Neural cell (in vitro differentiated cells): ENCODE results near the gene SMIM1. TPM values are rescaled to one million over a fixed set of nuclear protein-coding genes. Genes with fewer than 3 reads are reported as not detected.

Experiments
- H2AFZ ChIP-seq: fragments of 200-600, 300-800 bp; sonication (generic), shearing (Covaris generic); 2 replicates; pipeline ENCODE4 v1.6.0; 2014; ENCODE audit warnings: low read depth, mild to moderate bottlenecking, antibody characterized with exemption, low read length, moderate library complexity
- H3F3A ChIP-seq: fragments of 200-600 bp; shearing (Covaris generic); 2 replicates; pipeline ENCODE4 v1.6.1; 2016; ENCODE audit warnings: mild to moderate bottlenecking, moderate library complexity, mixed read lengths, antibody characterized with exemption, low read length; ENCODE audit not compliant: insufficient read depth, poor library complexity, severe bottlenecking
- H3K27ac ChIP-seq: fragments of 200-600, 300-800 bp; sonication (generic), shearing (Covaris generic); 2 replicates; pipeline ENCODE4 v1.5.1; 2014; ENCODE audit warnings: mild to moderate bottlenecking, low read length, moderate library complexity
- H3K27me3 ChIP-seq: fragments of 300-800, 200-600 bp; sonication (generic), shearing (Covaris generic); 2 replicates; pipeline ENCODE4 v1.6.0; 2014; ENCODE audit warnings: mild to moderate bottlenecking, low read depth, low read length, moderate library complexity; ENCODE audit not compliant: insufficient read depth
- H3K36me3 ChIP-seq: fragments of 300-800, 200-600 bp; sonication (generic), shearing (Covaris generic); 2 replicates; pipeline ENCODE4 v1.5.1; 2014; ENCODE audit warnings: mild to moderate bottlenecking, antibody characterized with exemption, low read length, moderate library complexity; ENCODE audit not compliant: insufficient read depth
- H3K4me2 ChIP-seq: fragments of 300-800, 200-600 bp; sonication (generic), shearing (Covaris generic); 2 replicates; pipeline ENCODE4 v1.6.0; 2014; ENCODE audit warnings: mild to moderate bottlenecking, low read length
- H3K4me3 ChIP-seq: fragments of 300-800, 200-600 bp; sonication (generic), shearing (Covaris generic); 2 replicates; pipeline ENCODE4 v1.5.1; 2014; ENCODE audit warnings: mild to moderate bottlenecking, low read length, moderate library complexity
- H3K79me2 ChIP-seq: fragments of 200-600 bp; shearing (Covaris generic); replicated peaks from 2 replicates; pipeline ENCODE4 v1.6.0; 2014; ENCODE audit warnings: mild to moderate bottlenecking, low read length, moderate library complexity; ENCODE audit not compliant: insufficient read depth
- H3K9ac ChIP-seq: fragments of 300-800, 200-600 bp; sonication (generic), shearing (Covaris generic); 2 replicates; pipeline ENCODE4 v1.6.1; 2016; ENCODE audit warnings: mild to moderate bottlenecking, low read length, mixed read lengths
- H3K9me2 ChIP-seq: fragments of 200-600 bp; shearing (Covaris generic); 2 replicates; pipeline ENCODE4 v1.6.1; 2016; ENCODE audit warnings: mild to moderate bottlenecking, low read length, mixed read lengths; ENCODE audit not compliant: insufficient read depth
- H3K9me3 ChIP-seq: fragments of 200-600, 300-800 bp; sonication (generic), shearing (Covaris generic); 2 replicates; pipeline ENCODE4 v1.6.1; 2016; ENCODE audit warnings: mild to moderate bottlenecking, mixed run types, low read length, moderate library complexity, mixed read lengths
- H4K20me1 ChIP-seq: fragments of 200-600 bp; shearing (Covaris generic); 2 replicates; pipeline ENCODE4 v1.6.1; 2016; ENCODE audit warnings: mild to moderate bottlenecking, mixed run types; ENCODE audit not compliant: insufficient read depth
- EP300 ChIP-seq: fragments of 450-650 bp; conservative IDR thresholded peaks from 2 replicates; pipeline ENCODE4 v1.6.1; 2014; ENCODE audit warnings: antibody characterized with exemption, mild to moderate bottlenecking, moderate library complexity; ENCODE audit not compliant: poor library complexity, severe bottlenecking
- EZH2 ChIP-seq: fragments of 200-600, 300-800 bp; shearing (Covaris generic), sonication (generic); IDR thresholded peaks from 2 replicates; pipeline ENCODE4 v1.6.1; 2014; ENCODE audit warnings: antibody characterized with exemption, low read length, borderline replicate concordance, mild to moderate bottlenecking; ENCODE audit not compliant: insufficient read depth, poor library complexity, severe bottlenecking
- MXI1 ChIP-seq: fragments of 450-650 bp; conservative IDR thresholded peaks from 2 replicates; pipeline ENCODE4 v1.6.1; 2014; ENCODE audit warnings: antibody characterized with exemption, mild to moderate bottlenecking; ENCODE audit not compliant: poor library complexity, severe bottlenecking
- POLR2AphosphoS5 ChIP-seq: IDR thresholded peaks from 2 replicates; pipeline ENCODE4 v1.6.1; 2012
- RAD21 ChIP-seq: fragments of 450-650 bp; conservative IDR thresholded peaks from 2 replicates; pipeline ENCODE4 v1.6.1; 2014; ENCODE audit warnings: antibody characterized with exemption, mild to moderate bottlenecking, moderate library complexity
- REST ChIP-seq: IDR thresholded peaks from 2 replicates; pipeline ENCODE4 v1.6.1; 2012; ENCODE audit warnings: borderline replicate concordance
- SMC3 ChIP-seq: fragments of 450-650 bp; conservative IDR thresholded peaks from 2 replicates; pipeline ENCODE4 v1.6.1; 2014; ENCODE audit warnings: antibody characterized with exemption, mild to moderate bottlenecking, moderate library complexity; ENCODE audit not compliant: poor library complexity
- TAF1 ChIP-seq: IDR thresholded peaks from 2 replicates; pipeline ENCODE4 v1.6.1; 2012; ENCODE audit warnings: low read depth
- polyA plus RNA-seq: library from polyadenylated mRNA; depleted of rRNA; stranded (reverse); fragments of >200 nt; gene quantifications from 2 replicates; pipeline ENCODE4 v1.2.3, GENCODE V29; 2014
- TF ChIP-seq, protein P1 (sequence below): fragments of 450-650 bp; IDR thresholded peaks from 2 replicates; pipeline ENCODE4 v1.5.1; 2014; ENCODE audit warnings: antibody characterized with exemption, mild to moderate bottlenecking, moderate library complexity; ENCODE audit not compliant: poor library complexity, severe bottlenecking

The SMIM1 gene
- polyA plus RNA-seq, 1 donor from 2014 or later = not detected

DNA sequence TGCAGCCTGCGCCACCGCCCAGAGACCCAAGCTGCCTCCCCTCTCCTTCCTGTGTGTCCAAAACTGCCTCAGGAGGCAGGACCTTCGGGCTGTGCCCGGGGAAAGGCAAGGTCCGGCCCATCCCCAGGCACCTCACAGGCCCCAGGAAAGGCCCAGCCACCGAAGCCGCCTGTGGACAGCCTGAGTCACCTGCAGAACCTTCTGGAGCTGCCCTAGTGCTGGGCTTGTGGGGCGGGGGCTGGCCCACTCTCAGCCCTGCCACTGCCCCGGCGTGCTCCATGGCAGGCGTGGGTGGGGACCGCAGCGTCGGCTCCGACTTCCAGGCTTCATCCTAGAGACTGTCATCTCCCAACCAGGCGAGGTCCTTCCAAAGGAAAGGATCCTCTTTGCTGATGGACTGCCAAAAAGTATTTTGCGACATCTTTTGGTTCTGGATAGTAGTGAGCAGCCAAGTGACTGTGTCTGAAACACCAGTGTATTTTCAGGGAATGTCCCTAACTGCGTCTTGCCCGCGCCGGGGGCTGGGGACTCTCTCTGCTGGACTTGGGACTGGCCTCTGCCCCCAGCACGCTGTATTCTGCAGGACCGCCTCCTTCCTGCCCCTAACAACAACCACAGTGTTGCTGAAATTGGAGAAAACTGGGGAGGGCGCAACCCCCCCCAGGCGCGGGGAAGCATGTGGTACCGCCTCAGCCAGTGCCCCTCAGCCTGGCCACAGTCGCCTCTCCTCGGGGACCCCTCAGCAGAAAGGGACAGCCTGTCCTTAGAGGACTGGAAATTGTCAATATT lies 39.3 kb upstream of the SMIM1 start:
- no peaks in the 10 kb centered on the region for H3K9me2 ChIP-seq
- no peaks in the 10 kb centered on the region for H3K79me2 ChIP-seq
- no peak overlapping the region for H3K4me3 ChIP-seq
- H2AFZ ChIP-seq = no peak overlapping the region
- no peak overlapping the region for H3K27ac ChIP-seq
- H3K9me3 ChIP-seq = no peaks in the 10 kb centered on the region
- H4K20me1 ChIP-seq = no peaks in the 10 kb centered on the region
- H3K27me3 ChIP-seq = no peaks in the 10 kb centered on the region
- TF ChIP-seq REST (no peak), MXI1 (no peak), EP300 (no peak), RAD21 (no peak)
- TF ChIP-seq, protein P1, sequence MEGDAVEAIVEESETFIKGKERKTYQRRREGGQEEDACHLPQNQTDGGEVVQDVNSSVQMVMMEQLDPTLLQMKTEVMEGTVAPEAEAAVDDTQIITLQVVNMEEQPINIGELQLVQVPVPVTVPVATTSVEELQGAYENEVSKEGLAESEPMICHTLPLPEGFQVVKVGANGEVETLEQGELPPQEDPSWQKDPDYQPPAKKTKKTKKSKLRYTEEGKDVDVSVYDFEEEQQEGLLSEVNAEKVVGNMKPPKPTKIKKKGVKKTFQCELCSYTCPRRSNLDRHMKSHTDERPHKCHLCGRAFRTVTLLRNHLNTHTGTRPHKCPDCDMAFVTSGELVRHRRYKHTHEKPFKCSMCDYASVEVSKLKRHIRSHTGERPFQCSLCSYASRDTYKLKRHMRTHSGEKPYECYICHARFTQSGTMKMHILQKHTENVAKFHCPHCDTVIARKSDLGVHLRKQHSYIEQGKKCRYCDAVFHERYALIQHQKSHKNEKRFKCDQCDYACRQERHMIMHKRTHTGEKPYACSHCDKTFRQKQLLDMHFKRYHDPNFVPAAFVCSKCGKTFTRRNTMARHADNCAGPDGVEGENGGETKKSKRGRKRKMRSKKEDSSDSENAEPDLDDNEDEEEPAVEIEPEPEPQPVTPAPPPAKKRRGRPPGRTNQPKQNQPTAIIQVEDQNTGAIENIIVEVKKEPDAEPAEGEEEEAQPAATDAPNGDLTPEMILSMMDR = no peak
- no peak overlapping the region for H3K4me2 ChIP-seq
- no peaks in the 10 kb centered on the region for H3F3A ChIP-seq
- no peaks in the 10 kb centered on the region for H3K36me3 ChIP-seq
- H3K9ac ChIP-seq = no peak overlapping the region

DNA sequence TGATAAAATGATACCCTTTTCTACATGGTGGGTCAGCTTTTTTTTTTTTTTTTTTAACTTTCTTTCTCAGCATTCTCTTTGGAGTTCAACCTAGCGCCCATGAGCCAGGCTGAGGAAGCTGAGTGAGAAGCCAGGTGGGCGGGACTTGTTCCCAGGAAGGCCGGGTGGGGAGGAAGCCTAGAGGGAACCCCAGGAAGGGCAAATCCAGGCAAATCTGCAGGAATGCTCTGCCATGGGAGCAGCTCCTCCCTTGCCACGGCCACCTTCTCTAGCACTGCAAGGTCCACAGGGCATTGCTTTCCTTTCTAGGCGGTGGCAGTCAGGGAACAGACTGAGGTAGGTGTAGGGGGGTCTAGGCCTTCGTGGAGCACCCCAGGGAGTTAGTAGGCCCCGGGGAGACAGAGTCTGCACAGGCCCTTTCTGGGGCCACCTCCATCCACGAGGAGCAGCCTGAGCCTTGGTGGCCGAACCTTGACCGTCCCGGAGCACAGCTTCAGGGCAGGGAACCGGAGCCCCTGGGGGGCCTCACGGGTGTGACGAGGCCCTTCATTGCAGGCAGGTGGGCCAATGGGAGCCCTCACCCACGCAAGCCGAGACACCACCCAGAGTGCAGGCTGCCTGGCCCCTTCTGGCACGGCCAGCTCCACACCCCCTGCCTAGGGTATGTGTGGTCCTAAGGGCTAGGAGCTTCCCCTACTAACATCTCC lies 38.5 kb upstream of the SMIM1 start:
- no peaks in the 10 kb centered on the region for H3F3A ChIP-seq
- H3K9ac ChIP-seq = no peak overlapping the region
- H3K4me3 ChIP-seq = no peak overlapping the region
- H3K9me2 ChIP-seq = no peaks in the 10 kb centered on the region
- no peaks in the 10 kb centered on the region for H3K27me3 ChIP-seq
- H2AFZ ChIP-seq = no peak overlapping the region
- no peak overlapping the region for H3K4me2 ChIP-seq
- H3K79me2 ChIP-seq = no peaks in the 10 kb centered on the region
- no peaks in the 10 kb centered on the region for H3K36me3 ChIP-seq
- H4K20me1 ChIP-seq = no peaks in the 10 kb centered on the region
- TF ChIP-seq SMC3 (no peak), REST (no peak), TAF1 (no peak), EP300 (no peak), MXI1 (no peak), POLR2AphosphoS5 (no peak), RAD21 (no peak), EZH2 (no peak)
- TF ChIP-seq, protein P1 = no peak
- no peaks in the 10 kb centered on the region for H3K9me3 ChIP-seq
- no peak overlapping the region for H3K27ac ChIP-seq
